CMK (cell line): ENCODE data around the gene PAK4.

Experiments used
- DNase-seq: peaks from one replicate; pipeline ENCODE4 v3.0.0-alpha.2; 2010; ENCODE audit warnings: low read depth

Gene PAK4

DNA sequence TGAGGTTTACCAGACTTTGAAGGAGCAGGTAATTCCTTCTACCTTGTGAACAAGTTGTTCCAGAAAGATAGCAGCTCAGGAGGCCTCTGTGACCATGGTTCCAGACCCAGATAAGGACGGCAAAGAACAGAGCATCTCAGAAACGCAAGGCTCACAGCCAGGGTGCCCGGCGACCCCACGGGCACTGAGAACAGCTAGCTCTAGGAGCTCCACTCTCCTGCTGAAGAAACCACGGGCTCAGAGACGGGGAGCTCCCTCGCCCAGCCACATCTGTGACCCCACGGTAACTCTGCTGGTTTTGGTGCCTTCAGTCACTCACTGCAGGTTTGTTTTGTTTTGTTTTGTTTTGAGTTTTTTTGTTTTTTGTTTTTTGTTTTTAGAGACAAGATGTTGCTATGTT, 55.2 kb downstream of the PAK4 start:
- DNase-seq: no peak

DNA sequence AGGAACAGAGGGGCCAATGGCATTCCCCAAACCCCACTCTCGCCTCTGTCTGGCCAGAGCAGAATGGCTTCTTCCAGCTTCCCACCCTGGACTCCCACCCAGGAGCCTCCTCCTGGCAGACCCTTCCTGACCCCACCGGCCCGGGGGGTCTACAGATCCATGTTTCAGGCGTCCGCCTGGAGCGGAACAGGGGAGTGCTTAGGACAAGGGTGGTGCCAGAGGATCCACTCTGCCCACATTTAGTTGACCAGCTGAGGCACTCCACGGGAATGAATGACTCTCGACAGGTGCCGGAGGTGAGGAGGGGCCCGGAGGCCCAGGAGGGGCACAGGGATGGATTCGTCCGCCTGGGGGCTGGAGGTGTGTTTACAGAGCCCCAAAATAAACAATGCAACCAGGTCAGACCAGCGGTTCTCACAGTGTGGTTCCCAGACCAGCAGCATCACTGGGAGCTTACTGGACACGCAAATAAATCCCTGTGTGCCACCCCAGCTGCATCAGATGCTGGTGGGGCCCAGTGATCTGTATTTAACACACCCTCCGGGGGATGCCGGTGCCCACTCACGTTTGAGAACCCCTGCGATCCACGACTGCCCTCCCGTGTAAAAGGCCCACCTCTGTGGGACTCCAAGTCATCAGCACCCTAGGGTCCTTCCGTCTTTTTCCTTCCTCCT, 56.1 kb downstream of the PAK4 start:
- no peak for DNase-seq

DNA sequence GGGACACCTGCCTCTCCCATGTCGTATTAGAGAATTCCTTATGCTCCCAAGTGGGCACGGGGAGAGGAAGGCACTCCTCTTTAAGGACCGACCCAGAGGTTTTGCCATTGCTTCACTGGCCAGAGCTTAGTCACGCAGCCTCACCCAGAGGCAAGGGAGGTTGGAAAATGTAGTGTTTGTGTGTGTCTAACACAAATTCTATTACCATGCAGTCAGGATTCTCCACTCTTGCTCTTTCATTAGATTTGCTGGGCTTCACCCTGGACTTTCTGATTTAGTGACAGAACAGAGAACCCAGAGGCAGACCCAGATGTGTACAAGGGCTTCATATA, 56.6 kb downstream of the PAK4 start:
- DNase-seq: no peak

DNA sequence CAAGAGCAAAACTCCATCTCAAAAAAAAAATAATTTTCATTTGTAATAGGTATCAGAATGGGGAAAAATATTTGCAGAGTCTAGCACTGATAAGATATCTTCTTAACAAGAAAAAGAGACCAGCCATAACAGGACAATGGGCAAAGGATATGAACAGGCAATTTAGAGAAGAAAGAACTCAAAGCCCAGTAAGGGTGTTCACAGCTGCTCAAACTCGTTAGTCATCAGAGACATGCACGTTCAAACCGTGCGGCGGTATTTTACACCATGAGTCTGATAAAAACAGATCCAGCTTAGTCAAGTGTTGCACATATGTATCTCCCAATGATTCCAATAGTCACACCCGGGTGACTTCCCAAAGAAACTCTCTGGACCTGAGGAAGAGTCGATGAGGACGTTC, 57.5 kb downstream of the PAK4 start:
- DNase-seq: no peak

DNA sequence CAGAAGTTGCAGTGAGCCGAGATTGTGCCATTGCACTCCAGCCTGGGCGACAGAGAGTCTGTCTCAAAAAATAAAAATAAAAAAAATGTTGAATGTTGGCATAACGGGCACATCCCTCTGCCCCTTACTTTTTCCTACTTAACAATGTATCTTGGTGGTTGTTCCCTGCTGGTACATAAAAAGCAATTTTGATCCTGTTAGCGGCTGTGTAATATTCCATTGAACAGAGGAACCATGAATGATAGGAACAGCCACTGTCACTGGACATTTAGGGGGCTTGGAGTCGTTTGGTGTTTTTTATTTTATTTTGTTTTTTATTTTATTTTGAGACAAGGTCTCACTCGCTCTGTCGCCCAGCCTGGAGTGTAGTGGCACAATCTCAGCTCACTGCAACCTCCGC, 60.8 kb downstream of the PAK4 start:
- no peak for DNase-seq

DNA sequence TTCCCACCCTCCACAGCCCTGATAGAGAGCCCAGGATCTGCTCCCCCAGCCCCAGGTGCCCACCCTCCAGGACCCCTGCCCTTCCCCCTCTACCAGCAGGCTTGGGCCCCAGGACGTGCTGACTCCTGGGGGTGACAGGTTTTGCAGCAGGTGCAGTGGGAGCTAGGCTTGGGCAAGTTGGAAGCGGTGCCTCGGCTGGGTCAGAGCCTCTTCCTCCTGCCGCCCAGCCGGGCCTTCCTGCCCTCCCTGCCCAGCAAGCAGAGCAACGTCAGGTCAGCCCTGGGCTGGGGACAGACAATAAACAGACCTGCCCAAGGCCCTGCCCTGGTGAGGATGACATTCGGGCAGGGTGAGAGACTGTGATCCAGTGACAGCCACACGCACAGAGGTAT, 62.0 kb downstream of the PAK4 start:
- DNase-seq: no peak

DNA sequence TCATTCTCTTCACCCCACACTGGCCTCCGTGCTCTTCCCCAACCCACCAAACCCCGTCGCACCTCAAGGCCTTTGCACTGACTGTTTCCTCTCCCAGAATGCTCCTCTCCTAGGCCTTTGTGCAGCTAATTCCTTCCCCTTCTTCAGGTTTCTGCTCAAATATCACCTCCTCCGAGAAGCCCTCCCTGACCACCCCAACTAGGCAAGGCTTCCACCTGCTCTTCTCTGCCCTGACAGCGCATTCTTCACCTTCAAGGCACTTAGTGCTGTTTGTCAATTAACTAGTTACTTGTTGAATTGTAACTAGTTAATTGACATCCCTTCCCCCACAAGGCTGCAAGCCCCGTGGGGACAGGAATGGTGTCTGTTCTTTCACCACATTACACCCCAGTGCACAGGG, 63.4 kb downstream of the PAK4 start:
- no peak for DNase-seq

DNA sequence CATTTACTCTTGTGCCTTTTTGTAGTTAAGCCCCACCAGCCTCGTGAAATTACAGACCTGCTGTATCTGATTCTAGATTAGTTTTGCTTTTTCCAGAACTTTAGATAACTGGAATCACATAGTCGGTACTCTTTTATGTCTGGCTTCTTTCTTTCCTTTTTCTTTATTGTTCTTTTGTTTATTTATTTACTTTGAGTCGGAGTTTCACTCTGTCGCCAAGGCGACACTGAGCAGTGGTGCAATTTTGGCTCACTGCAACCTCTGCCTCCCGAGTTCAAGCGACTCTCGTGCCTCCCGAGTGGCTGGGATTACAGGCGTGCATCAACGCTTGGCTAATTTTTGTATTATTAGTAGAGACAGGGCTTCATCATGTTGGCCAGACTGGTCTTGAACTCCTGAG, 65.2 kb downstream of the PAK4 start:
- no peak for DNase-seq

DNA sequence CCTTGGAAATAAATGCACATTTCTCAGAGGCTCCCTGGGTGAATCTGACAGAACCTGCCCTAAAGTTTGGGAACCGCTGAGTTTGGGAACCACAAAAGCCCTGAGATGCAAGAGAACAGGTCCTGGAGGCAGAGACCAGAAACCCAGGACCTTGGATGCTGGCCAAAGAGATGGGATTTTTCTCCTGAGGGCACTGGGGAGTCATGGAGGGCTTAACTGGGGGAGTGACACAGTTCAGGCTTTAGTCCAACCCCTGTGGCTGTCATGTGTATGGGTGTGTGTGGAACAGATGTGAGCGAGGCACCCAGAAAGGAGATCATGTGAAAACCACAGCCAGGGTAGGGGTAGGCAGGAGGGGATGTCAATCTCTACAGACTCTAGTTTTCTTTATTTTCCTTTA, 67.3 kb downstream of the PAK4 start:
- no peak for DNase-seq

DNA sequence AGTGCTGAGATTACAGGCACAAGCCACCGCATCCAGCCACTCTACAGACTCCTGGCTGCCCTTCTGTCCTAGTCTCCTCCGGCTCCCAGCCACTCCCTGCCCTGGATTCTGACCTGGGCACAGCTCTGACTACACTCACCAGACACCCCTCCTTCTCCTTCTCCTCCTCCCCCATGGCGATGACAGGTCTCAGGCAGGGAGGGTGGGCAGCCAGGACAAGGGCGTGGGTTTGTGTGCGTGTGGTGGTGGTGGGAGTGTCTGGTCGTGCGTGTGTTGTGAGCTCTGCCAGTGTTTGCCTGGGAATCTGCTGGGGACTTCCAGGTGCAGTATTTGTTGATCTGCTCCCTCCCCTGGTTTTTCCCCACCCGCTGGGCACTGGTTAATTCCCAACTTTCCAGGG, 68.2 kb downstream of the PAK4 start:
- DNase-seq: no peak

DNA sequence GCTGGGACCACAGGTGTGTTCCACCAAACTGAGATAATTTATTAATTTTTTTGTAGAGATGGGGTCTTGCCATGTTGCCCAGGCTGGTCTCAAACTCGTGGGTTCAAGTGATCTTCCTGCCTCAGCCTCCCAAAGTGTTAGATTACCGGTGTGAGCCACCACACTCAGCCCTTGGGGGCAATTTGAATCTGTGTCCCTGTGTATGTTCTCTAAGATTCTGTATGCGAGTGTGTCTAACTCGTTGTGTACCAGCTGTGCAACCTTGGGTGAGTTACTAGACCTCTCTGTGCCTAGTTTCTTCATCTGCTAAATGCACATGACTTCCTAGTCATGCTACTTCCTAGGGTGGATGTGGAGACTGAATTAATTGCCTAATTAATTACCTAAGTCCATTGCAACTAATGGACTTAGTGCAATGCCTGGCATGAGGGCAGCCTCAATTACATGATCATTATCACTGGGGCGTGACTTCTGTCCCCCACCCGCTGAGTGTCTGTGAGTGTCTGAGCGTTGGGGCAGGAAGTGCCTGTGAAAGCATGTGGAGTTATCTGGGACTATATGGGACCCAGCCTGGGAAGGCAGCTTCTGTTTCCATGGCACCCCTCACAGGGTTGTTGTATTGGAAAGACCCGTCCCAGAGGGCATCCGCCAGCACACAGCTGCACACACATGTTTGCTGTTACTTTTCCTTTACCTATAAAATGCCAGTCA, 69.4 kb downstream of the PAK4 start:
- no peak for DNase-seq

DNA sequence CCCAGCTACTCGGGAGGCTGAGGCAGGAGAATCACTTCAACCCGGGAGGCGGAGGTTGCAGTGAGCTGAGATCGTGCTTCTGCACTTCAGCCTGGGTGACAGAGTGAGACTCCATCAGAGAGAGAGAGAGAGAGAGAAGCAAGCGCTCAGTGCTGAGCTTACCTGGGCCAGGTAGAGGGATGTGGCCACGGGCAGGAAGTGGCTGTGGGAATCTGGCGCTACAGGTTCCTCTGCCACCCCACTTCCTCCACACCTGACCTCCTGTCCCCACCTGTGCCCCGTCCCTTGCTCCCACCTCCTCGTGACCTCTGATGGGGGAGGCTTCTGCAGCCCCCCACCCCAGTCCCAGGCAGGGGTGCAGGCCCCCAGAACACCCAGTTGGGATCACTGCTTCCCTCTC, 70.2 kb downstream of the PAK4 start:
- DNase-seq: no peak

DNA sequence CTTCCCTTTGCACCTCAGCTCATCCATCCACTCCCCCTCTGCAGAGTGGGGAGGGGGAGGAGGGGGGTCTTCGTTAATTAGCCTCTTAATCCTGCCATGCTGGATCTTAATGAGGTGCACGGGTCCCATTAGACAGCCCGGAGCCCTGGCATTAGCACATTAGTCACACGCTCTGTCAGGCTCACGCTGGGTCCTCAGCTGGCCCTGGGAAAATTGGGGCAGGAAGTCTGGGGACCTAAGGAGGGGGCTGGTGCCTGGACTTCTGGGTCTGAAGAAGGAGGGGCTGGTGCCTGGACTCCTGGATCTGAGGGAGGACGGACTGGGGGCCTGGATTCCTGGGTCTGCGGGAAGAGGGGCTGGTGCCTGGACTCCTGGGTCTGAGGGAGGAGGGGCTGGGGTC, 70.7 kb downstream of the PAK4 start:
- no peak for DNase-seq

DNA sequence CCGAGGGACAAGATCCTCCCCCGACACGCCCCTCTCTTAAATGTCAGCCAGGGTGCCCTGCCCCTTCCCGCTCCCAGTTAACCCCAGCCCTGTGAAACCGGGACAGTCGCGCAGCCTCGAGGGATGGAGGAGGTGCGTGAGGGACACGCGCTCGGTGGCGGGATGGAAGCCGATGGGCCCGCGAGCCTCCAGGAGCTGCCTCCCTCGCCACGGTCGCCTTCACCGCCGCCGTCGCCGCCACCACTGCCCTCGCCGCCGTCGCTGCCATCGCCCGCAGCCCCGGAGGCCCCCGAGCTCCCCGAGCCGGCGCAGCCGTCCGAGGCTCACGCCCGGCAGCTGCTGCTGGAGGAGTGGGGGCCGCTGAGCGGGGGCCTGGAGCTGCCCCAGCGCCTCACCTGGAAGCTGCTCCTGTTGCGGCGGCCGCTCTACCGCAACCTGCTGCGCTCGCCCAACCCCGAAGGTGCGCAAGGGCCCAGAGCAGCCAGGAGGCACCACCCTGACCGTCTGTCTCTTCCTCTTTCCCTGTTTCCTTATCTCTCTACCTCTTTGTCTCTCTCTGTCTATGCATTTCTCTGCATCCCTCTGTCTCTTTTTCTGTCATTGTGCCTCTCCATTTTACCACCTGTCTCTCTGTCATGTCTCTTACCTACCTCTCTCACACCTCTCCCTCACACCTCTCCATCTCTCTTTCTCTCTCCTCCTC, 71.4 kb downstream of the PAK4 start, which contains the start of gene NCCRP1:
NCCRP1 (plus strand) TSS at position 105 of the 703 bp plus-strand sequence; CDS start at position 124, 19 bp downstream.
- DNase-seq: no peak

DNA sequence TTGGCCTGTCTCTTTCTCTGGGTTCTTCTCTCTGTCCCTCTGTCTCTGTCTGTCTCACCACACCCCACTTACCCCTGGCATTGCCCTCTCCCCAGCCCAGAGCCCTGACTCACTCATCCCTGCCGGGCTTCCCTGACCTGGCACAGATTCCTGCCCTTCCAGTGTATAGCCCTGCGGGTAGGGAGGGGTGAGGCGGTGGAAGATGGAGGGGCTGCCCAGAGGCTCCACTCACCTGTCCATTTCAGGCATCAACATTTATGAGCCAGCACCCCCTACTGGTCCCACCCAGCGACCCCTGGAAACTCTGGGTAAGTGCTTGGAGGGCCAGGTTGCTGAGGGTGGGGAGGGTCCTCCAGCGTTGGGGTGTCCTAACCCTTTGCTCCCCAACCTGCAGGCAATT, 72.2 kb downstream of the PAK4 start:
- DNase-seq: no peak

DNA sequence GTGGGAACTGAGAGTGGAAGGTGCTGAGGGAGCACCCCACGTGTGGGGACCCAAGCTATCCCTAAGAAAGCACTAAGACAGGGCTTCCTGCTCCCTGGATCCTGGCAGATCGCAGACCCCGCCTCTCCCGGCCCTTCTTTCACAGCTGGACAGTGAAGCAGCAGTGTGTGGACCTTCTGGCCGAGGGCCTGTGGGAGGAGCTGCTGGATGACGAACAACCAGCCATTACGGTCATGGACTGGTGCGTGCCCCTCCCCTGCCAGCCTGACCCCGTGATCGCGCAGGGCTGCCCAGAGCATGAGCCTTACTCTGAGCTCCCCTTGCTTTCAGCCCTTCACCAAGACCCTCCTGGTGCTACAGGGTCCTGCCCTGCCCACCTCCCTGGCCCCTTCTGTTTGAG, 73.4 kb downstream of the PAK4 start:
- DNase-seq: no peak

DNA sequence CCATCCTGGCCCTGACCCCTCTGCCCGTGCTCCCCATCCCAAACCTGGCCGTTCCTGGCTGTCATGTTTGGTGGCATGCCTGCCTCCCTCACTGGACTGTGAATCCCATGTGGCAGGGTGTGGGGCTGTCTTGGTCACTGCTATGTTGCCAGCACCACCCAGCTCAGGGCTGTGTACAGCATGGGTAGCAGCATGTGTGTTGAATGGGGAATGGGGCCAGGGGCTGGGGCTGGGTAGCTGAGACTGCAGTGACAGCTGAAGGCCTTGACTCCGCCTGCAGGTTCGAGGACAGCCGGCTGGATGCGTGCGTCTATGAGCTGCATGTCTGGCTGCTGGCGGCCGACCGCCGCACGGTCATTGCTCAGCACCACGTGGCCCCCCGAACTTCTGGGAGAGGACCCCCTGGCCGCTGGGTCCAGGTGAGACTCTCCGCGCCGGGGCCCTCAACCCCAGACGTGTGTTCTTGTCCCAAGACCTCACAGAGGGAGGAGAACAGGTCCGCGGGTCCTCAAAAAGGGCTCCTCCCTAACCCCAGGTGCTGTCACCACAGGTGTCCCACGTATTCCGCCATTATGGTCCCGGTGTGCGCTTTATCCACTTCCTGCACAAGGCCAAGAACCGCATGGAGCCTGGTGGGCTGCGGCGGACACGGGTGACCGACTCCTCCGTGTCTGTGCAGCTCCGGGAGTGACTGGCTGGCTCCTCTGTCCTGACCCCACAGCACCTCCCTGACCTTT, 74.6 kb downstream of the PAK4 start:
- DNase-seq: no peak

DNA sequence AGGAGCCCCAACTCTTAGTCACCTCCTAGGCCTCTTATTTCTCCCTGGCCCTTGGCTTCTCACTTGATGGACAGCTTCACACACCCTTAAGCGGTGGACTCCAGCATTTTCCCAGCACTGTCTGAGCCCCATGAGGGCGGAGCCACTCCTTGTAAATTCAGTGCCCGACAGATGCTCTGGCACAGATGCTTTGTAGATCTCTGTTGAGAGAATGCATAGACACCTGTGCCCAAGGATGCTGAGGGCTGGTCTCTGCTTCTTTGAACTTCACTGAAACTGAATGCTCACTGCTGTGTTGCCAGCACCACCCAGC, 75.2 kb downstream of the PAK4 start:
- DNase-seq: no peak

DNA sequence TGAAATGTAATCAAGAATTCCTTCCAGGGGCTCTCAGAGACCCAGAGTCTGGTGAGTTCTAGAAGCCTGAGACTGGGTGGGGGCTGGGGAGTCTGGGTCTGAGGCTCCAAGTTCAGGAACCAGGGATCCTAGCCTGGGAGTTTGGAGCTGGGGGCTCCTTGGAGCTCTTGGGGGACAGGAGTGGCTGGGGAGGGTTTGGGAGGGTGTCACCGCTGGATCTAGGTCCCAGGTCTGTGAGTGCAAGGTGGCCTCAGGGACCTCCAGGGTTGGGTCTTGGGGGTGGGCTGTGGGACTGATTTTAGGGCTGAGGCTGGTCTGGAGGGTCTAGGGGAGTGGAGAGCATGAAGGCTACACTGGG, 77.4 kb downstream of the PAK4 start:
- DNase-seq: no peak

DNA sequence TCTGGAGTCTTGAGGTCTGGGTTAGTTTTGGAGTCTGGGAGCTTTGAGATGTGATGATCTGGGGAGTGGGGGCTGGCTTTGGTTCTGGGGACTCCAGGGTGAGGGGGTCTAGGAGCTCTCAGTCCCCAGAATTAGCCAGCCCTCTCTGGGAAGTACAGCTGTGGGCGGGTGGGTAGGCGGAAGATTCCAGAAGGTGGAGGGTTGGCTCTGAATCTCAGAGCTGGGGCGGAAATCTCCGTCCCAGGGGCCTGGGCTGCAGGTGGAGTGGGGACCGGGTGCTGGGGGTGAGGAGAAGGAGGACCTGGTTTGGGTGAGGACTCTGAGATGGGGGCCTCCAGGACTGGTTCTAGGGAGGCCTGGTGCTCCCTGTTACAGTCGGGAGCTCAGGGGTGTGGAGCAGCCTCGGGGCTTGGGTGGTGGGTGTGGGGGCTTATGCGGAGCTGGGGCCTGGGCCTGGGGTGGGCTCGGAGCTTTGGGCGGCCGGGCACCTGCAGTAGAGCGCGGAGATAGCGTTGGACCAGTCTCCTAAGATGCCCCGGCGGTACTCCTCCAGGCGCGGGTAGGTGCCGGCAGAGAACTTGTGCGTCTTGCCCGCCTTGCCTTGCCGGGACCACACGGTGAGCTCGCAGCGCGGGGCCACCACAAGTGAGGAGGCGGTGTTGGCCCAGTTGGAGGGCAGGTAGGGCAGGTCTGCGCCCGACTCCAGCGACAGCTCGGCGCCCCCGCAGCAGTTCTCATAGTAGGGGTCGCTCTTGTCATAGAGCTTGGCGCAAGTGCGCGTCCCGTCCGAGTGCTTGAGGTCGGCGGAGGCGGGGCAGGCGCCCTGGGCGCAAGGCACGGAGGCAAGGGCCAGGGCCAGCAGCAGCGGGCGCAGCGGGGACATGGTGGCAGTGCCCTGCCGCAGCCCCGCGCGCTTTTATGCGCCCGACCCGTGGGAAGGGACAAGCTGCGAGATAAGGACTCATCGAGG, 78.1 kb downstream of the PAK4 start, which contains the start of gene SYCN:
SYCN (minus strand) TSS at position 892 of the 970 bp plus-strand sequence; CDS start at position 883, 9 bp downstream.
- DNase-seq: no peak

DNA sequence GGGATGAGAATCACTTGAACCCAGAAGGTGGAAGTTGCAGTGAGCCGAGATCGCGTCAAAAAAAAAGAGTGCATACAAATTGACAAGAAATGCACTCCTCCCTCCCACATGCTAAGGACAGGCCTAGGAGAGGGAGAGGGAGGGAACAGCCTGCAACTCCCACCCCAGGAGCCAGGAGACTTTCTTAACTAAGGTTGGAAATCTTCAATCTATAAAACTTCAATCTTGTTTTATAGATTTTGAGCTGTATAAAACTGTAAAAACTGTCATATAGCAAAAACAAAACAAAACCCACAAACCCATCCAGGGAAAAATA, 79.8 kb downstream of the PAK4 start:
- DNase-seq: no peak

DNA sequence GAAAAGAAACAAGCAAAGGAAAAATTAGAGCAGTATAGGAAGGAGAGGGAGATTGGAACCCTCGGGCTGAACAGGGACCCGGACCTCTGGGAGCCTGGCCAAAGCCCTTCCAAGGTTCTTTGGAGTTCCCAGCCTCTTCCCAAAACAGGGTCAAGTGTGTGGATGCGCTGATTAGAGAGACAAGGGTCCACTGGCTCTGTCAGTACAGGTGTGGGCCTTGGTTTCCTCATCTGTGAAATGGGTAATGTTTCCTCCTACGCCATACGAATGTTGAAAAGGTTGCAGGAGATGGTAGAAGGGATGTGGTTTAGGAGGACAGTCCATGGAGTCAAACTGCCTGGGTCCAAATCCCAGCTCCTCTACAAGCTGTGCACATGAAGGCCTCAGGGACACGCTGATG, 80.5 kb downstream of the PAK4 start:
- no peak for DNase-seq
